Lower leg skin (tissue), 4 donors: ENCODE results near the gene HOXD11. TPM values are rescaled to one million over a fixed set of nuclear protein-coding genes. Genes with fewer than 3 reads are reported as not detected.

ENCODE experiments used
- DNase-seq, 2 donors: peaks; one replicate each; pipeline ENCODE4 v3.0.0-alpha.2; 2019; ENCODE audit warnings: low spot score in 2 of 2
- H3K4me3 ChIP-seq: fragments of 200-600 bp; sonication (generic); 2 replicates; pipeline ENCODE4 v1.5.1; 2017; ENCODE audit warnings: mild to moderate bottlenecking, low read depth; ENCODE audit not compliant: poor library complexity, severe bottlenecking
- CTCF ChIP-seq, 3 donors: fragments of 450-650 bp; IDR thresholded peaks; one replicate each; pipeline ENCODE4 v1.5.1; 2016; ENCODE audit warnings: antibody characterized with exemption in 3 of 3, mild to moderate bottlenecking in 3 of 3, moderate library complexity in 2 of 3
- POLR2A ChIP-seq, 2 donors: fragments of 450-650 bp; IDR thresholded peaks; one replicate each; pipeline ENCODE4 v1.6.1; 2016 to 2017; ENCODE audit warnings: antibody characterized with exemption in 2 of 2, mild to moderate bottlenecking in 1 of 2, moderate library complexity in 1 of 2
- WGBS, 2 donors: methylation state at CpG; one replicate each; pipeline ENCODE4 v1.1.5; 2018; 5-methylcytosine and 5-hydroxymethylcytosine counted together
- intact Hi-C: fragments of 100-400 bp; cut with DNase I; formaldehyde crosslinking; loops from one replicate; pipeline ENCODE4 v1.15.0; 2023; ENCODE audit warnings: low total_unique reads
- total RNA-seq, 4 donors: library from RNA; depleted of rRNA; stranded (reverse); fragments of >200 nt; gene quantifications; one replicate each; pipeline ENCODE4 v1.1.0, GENCODE V29; 2016

HOXD11 gene
- total RNA-seq, 4 donors from 2014 or later = 0.23 TPM; not detected in 3

- no peak for TF ChIP-seq POLR2A (IDR thresholded peaks at IDR 0.05)
- no peak for TF ChIP-seq CTCF (IDR thresholded peaks at IDR 0.05)
- peak in 1 of 2 donors; percentile 79 for DNase-seq
- 14 to 18% methylated on average over 30 of the region's 30 CpGs for WGBS, 2 donors
- intact Hi-C loops = no loop called here
- no peak overlapping the region for H3K4me3 ChIP-seq
Measured at GRCh38 chr2:176099159-176099727, 7.8 kb upstream of the HOXD11 start.

- DNase-seq = peak in 1 of 2 donors; percentile 82
Measured at GRCh38 chr2:176099728-176100546, 7.1 kb upstream of the HOXD11 start, which contains the start of gene HOXD12. Gene HOXD12 (plus strand): TSS chr2:176099795. CDS start chr2:176099802, 7 bp downstream.

GRCh38 chr2:176100547-176101140, 6.4 kb upstream of the HOXD11 start:
- intact Hi-C loops = no loop called here
- TF ChIP-seq CTCF (IDR thresholded peaks at IDR 0.05) = no peak
- TF ChIP-seq POLR2A (IDR thresholded peaks at IDR 0.05) = no peak
- WGBS, 2 donors = 31 to 48% methylated on average over 23 to 28 of the region's 28 CpGs
- H3K4me3 ChIP-seq = no peak overlapping the region
- DNase-seq = no peak

More at GRCh38 chr2:176099728-176100546, 7.1 kb upstream of the HOXD11 start, which contains the start of gene HOXD12:
- intact Hi-C loops = no loop called here
- TF ChIP-seq CTCF (IDR thresholded peaks at IDR 0.05) (no peak), POLR2A (IDR thresholded peaks at IDR 0.05) (no peak)
- no peak within 1 kb of the TSS for H3K4me3 ChIP-seq
- 7 to 15% methylated on average over 25 to 53 of the region's 70 CpGs for WGBS, 2 donors

GRCh38 chr2:176101216-176101830, 5.8 kb upstream of the HOXD11 start:
- TF ChIP-seq CTCF (IDR thresholded peaks at IDR 0.05) = no peak
- TF ChIP-seq POLR2A (IDR thresholded peaks at IDR 0.05) = no peak
- intact Hi-C loops = no loop called here
- DNase-seq = peak in 1 of 2 donors; percentile 37
- H3K4me3 ChIP-seq = no peak overlapping the region
- 33 to 46% methylated on average over 2 of the region's 2 CpGs for WGBS, 2 donors

GRCh38 chr2:176101842-176102241, 5.2 kb upstream of the HOXD11 start:
- TF ChIP-seq POLR2A (IDR thresholded peaks at IDR 0.05) = no peak
- TF ChIP-seq CTCF (IDR thresholded peaks at IDR 0.05) = no peak
- DNase-seq = peak in 1 of 2 donors; percentile 68
- no peak overlapping the region for H3K4me3 ChIP-seq
- 56 to 71% methylated on average over 4 to 5 of the region's 5 CpGs for WGBS, 2 donors
- intact Hi-C loops = no loop called here
